Osteocyte (in vitro differentiated cells): ENCODE results near the gene RDH13. TPM values are rescaled to one million over a fixed set of nuclear protein-coding genes. Genes with fewer than 3 reads are reported as not detected.

ENCODE experiments used
- DNase-seq: peaks from one replicate; pipeline ENCODE4 v3.0.0; 2021; ENCODE audit warnings: mixed read lengths; ENCODE audit not compliant: unreplicated experiment; ENCODE audit errors: extremely low spot score
- H3K27ac Mint-ChIP-seq: one replicate; pipeline ENCODE4 v1.8.0; 2021; ENCODE audit warnings: mild to moderate bottlenecking, mixed read lengths; ENCODE audit not compliant: unreplicated experiment
- H3K27me3 Mint-ChIP-seq: one replicate; pipeline ENCODE4 v1.8.0; 2021; ENCODE audit warnings: mixed read lengths; ENCODE audit not compliant: unreplicated experiment
- H3K36me3 Mint-ChIP-seq: one replicate; pipeline ENCODE4 v1.8.0; 2021; ENCODE audit warnings: mixed read lengths; ENCODE audit not compliant: unreplicated experiment
- H3K4me1 Mint-ChIP-seq: one replicate; pipeline ENCODE4 v1.8.0; 2021; ENCODE audit warnings: mixed read lengths; ENCODE audit not compliant: unreplicated experiment
- H3K4me3 Mint-ChIP-seq: one replicate; pipeline ENCODE4 v1.8.0; 2021; ENCODE audit warnings: mild to moderate bottlenecking, moderate library complexity, mixed read lengths; ENCODE audit not compliant: unreplicated experiment
- H3K9me3 Mint-ChIP-seq: one replicate; pipeline ENCODE4 v1.8.0; 2021; ENCODE audit warnings: mixed read lengths; ENCODE audit not compliant: unreplicated experiment
- CTCF ChIP-seq: fragments of 200-600 bp; sonication (generic); IDR thresholded peaks from 2 replicates; pipeline ENCODE4 v1.5.0; 2021; ENCODE audit warnings: antibody characterized with exemption, mild to moderate bottlenecking, moderate library complexity
- total RNA-seq: library from RNA; stranded (reverse); gene quantifications from 2 replicates; pipeline ENCODE4 v1.2.1, GENCODE V29; 2021

RDH13 gene
- total RNA-seq, 1 donor from 2014 or later: 15.1 TPM

DNA sequence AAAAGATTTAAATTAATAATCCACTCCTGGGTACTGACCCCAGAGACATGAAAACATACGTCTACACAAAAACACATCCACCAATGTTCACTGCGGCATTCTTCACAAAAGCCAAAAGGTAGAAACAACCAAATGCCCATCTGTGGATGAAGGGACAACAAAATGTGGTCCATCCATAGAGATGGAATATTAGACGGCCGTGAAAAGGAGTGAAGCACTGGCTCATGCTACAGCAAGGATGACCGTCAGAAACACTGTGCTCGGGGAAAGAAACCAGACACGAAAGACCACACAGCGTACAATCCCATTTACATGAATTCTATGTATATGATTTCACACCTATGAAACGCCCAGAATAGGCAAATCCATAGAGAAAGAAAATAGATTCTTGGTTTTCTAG lies 6.1 kb downstream of the RDH13 start:
- no peak overlapping the region for H3K27ac Mint-ChIP-seq
- H3K4me3 Mint-ChIP-seq: no peak overlapping the region
- no peaks in the 10 kb centered on the region for H3K9me3 Mint-ChIP-seq
- H3K4me1 Mint-ChIP-seq: peaks cover 2% of the 10 kb centered on the region
- DNase-seq: no peak
- peaks cover 28% of the 10 kb centered on the region for H3K36me3 Mint-ChIP-seq
- TF ChIP-seq CTCF: no peak
- H3K27me3 Mint-ChIP-seq: no peaks in the 10 kb centered on the region

DNA sequence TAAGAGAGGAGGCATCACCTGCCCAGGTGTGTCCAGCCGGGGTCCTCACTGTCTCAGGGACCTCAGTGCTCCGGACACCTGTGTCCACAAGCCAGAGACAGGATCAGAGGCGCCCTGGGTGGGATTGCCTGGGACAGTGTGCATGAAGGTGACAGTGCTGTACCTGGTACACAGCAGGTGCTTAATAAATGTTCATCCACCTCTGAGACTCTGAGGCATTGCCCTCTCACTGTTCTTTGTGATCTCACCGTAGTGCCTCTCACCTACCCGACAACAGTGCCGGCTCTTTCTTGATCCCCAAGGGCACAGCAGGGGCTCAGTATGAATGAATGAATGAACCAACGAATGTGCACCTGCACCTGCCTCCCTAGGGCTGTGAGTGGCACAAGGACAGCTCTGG lies 9.2 kb downstream of the RDH13 start:
- H3K27me3 Mint-ChIP-seq: no peaks in the 10 kb centered on the region
- no peak overlapping the region for H3K27ac Mint-ChIP-seq
- DNase-seq: no peak
- no peak overlapping the region for H3K4me3 Mint-ChIP-seq
- no peaks in the 10 kb centered on the region for H3K4me1 Mint-ChIP-seq
- no peak for TF ChIP-seq CTCF
- no peaks in the 10 kb centered on the region for H3K9me3 Mint-ChIP-seq
- H3K36me3 Mint-ChIP-seq: peaks cover 28% of the 10 kb centered on the region

- Mint-ChIP-seq H3K27ac (no peak overlapping the region), H3K36me3 (peaks cover 18% of the 10 kb centered on the region), H3K27me3 (no peaks in the 10 kb centered on the region), H3K4me3 (no peak overlapping the region), H3K9me3 (no peaks in the 10 kb centered on the region), H3K4me1 (no peaks in the 10 kb centered on the region)
- DNase-seq: no peak
- TF ChIP-seq CTCF: no peak
These were observed 12.0 kb downstream of the RDH13 start for GRCh38 chr19:55050749-55051532.

DNA sequence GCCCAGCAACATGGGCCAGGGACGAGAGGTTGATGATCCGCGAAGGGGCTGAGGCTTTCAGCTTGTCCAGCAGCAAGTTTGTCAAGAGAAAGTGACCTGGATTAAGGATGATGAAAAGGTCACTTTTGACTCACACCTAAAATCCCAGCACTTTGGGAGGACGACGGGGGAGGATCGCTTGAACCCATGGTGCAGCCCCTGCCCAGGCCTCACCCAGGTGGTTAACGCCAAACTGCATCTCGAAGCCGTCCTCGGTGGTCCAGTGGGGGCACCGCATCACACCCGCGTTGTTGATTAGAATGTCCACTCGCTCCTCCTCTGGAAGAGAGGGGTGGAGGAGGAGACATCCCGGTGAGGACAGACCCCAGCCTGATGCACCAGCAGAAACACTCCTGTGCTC lies 14.5 kb downstream of the RDH13 start:
- no peaks in the 10 kb centered on the region for H3K4me1 Mint-ChIP-seq
- no peak overlapping the region for H3K4me3 Mint-ChIP-seq
- peaks cover 20% of the 10 kb centered on the region for H3K36me3 Mint-ChIP-seq
- no peaks in the 10 kb centered on the region for H3K27me3 Mint-ChIP-seq
- H3K9me3 Mint-ChIP-seq: no peaks in the 10 kb centered on the region
- no peak overlapping the region for H3K27ac Mint-ChIP-seq
- no peak for DNase-seq
- TF ChIP-seq CTCF: no peak

- Mint-ChIP-seq H3K4me1 (no peaks in the 10 kb centered on the region), H3K36me3 (peaks cover 15% of the 10 kb centered on the region), H3K27me3 (no peaks in the 10 kb centered on the region), H3K27ac (no peak overlapping the region), H3K4me3 (no peak overlapping the region), H3K9me3 (no peaks in the 10 kb centered on the region)
- TF ChIP-seq CTCF: no peak
- DNase-seq: no peak
These were observed 15.0 kb downstream of the RDH13 start for GRCh38 chr19:55047951-55048350.
